ENCODE measurements around the gene ZNF462.

The ZNF462 gene

DNA sequence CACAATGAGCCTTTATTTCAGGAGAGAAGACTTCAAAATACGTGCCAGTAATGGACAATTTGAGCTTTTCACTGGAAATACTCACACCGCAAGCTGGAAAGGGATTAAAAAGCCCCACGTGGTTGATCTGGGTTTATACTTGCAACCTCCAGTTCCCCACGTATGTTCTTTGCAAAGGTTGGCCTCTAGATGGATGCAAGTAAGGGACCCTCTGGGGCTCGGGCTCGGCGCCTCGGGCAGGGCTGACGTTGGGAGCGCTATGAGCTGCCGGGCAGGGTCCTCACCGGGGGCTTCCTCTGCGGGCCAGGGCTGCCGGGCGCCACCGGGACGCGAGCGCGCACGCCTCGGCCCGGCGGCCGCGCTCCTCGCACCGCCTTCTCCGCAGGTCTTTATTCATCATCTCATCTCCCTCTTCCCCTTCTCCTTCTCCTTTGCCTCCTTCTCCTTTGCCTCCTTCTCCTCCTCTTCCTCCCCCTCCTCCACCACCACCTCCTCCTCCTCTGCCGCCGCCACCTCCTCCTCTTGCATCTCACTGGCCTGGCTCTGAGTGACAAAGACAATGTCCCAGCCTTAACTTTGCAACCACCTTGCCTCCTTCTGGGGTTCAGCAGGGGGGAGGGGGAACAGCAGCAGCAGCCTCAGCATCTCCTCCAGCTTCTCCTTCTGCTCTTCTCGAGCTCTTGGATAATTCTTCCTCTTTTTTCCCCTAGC, 701 bp upstream of the ZNF462 start:
- no peak for DNase-seq (ENCODE audit: low spot score)

DNA sequence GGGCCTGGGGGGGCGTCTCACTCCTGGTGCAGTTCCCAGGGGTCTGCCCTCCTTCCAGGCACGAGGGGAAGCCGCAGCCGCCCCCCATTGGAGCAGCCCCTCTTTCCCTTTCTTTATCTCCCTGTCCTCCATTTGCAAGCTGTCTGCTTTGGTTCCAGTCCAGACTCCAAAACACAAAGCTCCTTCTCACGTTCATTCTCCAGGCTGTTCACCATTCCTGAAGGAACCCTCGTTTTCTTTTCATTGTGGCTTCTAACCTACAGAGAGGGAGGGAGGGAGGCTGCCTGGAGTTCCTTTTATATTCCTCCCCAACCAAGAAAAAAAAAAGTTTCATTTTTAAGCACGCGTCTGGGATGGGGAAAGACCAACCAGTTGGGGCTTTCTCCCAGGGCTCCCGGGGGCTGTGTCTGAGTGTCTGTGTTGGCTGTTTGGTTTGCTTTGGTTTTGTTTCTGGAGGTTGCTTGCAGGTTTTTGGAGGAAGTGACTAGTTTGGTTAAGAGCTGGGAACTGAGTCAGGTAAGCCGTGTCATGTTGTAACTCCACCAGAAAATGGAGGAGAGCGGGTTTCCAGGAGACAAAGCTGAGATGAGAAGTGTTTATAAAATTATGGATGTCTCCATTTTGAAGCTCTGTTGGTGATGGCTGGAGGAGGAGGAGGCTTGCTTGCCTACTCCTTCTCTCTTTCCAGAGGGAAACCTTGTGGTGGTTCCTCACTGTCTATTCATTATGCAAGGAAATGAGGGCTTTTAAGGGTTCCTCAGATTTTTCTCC, 1.6 kb downstream of the ZNF462 start:
- DNase-seq (ENCODE audit: low spot score): no peak

DNA sequence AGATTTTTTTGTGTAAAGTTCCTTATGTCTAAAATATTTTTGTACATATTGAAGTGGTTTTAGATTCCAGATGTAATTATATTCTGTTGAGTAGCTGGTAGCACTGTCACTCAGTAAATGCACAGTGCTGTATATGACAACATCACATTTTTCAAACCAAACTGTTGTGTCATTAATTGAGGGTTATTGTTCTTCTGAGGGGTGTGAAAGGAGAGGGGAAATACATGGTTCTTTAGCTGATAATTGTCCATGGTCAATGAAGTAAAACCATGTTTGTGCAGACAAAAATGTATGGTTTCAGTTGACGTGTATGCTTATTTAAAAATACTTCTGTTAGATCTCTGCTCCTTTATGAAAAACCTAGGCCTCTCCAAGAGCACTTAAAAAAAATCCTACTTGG, 3.3 kb downstream of the ZNF462 start:
- DNase-seq (ENCODE audit: low spot score): no peak

DNA sequence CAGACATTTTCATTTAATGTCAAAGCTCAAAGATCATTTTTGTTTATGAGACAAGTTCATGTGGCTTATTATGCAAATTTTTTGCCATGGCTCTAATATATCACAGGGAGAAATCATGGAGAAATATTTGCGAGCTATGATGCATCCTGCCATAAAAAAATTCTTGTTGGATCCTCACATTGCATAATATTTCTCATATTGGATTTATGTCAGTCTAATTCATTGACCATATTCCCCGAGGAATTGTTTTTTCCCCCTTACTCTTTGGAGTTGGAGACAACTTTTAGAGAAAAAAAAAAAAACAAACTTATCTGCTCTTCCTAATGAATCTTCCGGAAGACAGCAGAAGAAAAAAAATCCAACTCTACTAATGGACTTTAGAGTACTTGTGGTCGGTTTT, 4.3 kb downstream of the ZNF462 start:
- DNase-seq (ENCODE audit: low spot score): no peak

DNA sequence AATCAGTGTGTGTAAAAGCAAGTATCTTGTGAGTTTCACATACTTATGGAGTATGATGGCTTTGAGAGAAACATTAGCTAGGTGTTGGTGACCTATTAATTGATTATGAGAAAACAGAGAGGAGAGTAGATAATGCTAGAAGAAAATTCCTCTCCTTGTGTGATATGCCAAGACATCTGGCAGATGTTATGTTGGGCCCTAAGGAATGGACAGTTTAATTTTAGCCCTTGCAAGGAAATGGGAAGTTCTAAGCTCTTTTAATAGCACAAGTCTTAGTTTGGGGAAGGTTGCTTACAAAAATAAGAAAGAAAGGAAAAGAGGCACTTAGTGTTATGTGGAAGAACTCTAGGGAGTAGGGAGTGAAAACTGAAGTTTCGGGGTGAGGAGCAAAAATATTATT, 5.1 kb downstream of the ZNF462 start:
- no peak for DNase-seq (ENCODE audit: low spot score)

DNA sequence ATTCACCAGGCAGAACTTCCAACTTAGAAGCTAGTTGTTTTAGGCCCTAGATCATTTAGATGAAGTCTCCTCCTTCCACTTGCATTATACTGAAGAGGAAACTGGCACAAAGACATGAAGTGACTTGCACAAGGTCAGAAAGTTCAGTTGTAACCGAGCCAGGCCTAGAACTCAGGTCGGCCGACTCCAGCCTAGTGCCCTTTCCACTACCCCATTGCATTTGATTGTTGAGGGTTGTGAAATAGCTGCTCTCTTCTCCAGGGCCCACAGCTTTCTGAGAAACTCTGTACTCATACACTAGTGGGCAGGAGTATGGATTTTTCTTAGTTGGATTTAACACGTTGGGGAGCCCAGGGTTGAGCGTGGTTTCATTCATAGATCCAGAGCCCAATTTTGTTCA, 5.6 kb downstream of the ZNF462 start:
- DNase-seq (ENCODE audit: low spot score): no peak

DNA sequence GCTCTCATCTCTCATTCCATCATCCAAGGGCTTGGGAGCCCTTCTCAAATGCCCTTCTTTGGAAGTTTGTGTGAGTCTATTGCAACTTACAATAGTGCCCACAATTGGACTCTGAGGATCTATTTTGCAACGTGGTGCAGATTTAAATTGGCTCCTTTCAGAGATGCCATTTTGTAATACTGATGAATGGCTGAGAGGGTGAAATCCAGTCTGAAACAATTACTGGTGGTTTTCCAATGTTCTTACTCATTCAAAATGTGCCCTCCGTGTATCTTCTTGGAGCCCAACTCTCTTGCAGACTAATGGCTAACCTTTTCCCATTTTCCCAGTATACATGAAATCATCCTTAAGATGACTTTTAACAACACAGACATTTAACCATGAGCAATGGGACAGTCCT, 6.1 kb downstream of the ZNF462 start:
- DNase-seq (ENCODE audit: low spot score): no peak

DNA sequence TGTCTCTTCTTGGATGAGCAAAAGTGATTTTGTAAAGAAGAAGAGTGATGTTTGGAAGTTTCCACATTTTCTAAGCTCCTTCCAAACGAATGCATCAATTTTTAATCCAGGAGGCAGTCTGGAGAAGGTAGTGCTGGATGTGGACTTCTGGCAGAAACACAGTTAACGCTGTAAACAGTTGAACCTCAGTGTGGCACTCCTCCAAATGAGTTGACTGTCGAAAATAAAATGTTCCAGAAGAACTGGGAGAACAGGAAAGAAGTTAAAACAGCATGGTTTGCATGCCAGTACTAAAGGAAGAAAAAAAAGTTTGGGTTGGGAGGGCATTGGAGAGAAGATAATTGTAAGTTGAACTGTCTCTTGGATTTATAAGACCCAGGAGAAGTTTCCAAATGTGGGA, 6.5 kb downstream of the ZNF462 start:
- no peak for DNase-seq (ENCODE audit: low spot score)

DNA sequence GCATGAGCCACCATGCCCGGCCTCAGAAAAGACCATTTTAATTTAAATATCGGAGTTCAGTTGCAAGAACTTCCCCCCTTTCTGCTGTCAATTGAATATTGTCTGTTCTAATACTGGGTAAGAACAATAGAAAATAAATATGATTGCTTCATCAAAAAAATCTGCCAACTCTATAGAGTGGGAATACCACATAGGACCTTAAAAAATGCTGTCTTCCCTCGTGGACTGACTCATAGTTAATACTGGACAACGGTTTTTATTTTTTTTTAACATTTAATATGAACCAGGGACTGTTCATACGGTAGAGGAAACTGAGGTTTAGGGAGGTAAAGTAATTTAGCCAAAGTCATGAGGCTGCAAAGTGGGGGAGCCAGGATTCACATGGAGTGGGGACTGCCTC, 9.7 kb downstream of the ZNF462 start:
- no peak for DNase-seq (ENCODE audit: low spot score)

DNA sequence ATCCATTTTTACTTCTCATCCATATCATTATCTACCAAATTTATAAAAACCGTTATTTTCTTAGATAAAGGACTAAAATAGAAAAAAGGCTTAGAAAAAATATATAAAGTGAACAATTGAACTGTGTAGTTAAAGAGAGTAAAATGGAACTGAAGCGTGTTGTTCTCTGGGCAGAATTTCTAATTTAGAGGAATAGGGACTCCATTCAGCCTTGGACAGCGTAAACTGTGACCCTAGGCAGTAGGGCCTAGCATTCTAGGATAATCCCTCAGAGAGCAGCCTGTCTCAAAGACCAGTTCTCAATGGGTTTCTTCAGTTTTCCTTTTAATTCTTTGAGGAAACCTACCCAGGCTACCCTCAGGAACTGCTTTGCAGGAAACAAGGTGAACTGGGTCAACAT, 11.1 kb downstream of the ZNF462 start:
- DNase-seq (ENCODE audit: low spot score): no peak

DNA sequence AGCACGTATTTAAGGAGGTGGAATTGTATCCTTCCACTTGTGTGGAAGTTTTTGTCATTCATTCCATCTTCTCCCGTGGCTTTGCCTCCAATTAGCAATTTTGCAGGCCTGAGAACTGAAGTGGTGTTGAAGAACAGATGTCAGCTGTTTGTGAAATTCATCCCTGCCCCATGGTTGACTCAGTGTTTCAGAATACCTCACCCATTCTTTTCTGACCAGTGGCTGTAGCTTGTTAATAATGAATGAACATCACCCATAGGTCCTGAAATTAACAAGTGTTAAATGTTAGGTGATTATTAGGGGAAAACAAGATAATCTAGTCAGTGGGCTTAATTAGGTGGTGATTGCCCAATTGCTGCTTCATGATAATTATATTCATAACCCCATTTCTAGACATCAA, 11.7 kb downstream of the ZNF462 start:
- no peak for DNase-seq (ENCODE audit: low spot score)

DNA sequence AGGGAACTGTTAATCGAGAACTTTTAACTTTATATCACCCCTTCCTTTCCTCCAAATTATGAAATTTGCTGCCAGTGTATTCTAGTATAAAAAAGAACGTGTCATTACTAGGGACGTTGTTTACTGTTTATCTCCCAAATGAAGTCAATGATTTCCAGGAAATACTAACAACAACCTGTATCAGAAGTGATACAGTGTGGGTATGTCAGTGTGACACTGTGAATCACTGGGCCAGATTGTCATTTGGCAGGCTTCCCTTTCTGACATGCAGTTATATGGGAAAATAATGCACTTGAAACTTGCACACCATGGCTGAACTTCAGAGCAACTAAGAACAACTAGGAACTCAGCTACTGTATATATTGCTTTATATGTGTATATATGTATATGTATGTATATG, 12.6 kb downstream of the ZNF462 start:
- DNase-seq (ENCODE audit: low spot score): no peak

DNA sequence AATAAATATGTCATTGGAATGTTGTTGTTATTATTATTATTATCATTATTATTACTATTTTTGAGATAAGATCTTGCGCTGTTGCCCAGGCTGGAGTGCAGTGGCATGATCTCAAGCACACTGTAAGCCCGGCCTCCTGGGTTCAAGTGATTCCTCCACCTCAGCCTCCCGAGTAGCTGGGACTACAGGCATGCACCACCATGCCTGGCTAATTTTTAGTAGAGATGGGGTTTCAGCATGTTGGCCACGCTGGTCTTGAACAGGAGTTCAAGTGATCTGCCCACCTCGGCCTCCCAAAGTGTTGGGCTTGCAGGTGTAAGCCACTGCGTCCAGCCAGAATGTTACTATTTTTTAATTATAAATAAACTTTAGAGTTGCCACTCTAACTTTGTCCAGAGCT, 14.4 kb downstream of the ZNF462 start:
- DNase-seq (ENCODE audit: low spot score): no peak

DNA sequence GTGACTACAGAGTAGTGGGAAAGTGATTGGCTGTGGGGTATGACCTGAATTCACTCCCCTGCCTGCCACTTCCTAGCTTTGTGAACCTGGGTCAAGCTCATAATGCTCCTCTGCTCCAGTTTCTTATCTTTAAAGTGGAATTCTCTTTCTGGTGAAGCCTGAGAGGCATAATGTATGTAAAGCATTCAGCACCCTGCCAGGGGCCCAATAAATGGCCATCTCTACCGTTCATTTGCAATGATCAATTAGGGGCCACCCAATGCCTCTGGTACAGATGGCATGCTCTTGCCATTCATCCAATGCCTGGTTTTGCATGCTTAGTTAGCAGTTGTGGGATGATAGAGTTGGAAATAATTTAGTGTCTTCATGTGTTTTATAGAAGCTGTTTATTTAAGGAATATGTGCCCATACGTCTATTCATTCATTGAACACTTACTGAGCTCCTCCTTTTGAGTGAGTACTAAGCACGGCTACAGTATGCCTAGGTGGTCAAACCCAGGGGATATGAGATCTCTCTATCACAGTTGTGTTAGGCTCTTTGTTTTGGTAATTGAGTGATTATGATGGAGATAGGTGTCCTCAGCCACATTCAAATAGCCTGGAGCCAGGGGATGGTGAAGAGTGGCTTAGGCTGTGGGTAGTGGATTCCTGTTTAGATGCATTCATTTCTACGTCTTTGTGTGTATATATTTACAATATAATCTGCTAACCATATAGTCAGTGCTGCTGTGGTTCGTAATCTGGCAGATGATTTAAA, 15.3 kb downstream of the ZNF462 start:
- DNase-seq (ENCODE audit: low spot score): no peak

DNA sequence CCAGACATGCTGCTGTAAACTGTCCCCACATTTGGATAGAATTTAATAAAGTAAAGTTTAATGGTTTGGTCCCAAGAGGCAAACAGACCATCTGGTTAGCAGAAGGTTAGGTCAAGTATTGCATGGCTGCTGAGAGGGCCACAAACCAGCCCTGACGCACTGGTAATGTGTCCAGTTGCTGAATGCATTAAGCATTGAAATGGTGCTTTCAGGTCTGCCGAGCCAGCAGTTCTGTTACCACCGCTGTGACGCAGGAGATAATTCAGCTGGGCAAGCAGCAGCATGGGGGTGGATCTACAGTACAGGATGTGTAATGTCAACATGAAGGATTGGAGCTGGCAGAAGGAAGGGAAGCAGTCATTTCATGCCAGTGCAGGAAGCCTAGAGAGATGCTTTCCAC, 16.0 kb downstream of the ZNF462 start:
- no peak for DNase-seq (ENCODE audit: low spot score)

DNA sequence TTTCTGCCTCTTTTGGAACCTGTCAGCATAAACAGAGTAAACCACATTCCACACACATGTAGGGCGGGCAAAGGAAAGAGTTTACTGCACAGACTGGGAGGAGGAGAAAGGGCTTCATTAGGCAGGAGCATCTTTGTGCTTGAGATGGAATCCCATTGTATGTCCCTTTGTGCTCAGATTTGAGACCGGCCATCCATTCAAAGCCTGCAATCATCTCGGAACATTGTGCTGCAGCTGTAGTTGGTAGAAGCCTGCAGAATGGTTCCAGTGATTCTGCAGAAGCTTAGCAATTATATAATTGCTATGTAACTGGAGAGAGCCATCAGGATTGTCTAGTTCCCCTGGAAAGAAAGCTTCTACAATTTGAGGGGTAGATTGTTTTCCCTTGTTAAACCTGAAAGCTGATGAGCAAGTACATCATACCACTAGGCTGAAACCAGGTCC, 16.5 kb downstream of the ZNF462 start:
- no peak for DNase-seq (ENCODE audit: low spot score)

DNA sequence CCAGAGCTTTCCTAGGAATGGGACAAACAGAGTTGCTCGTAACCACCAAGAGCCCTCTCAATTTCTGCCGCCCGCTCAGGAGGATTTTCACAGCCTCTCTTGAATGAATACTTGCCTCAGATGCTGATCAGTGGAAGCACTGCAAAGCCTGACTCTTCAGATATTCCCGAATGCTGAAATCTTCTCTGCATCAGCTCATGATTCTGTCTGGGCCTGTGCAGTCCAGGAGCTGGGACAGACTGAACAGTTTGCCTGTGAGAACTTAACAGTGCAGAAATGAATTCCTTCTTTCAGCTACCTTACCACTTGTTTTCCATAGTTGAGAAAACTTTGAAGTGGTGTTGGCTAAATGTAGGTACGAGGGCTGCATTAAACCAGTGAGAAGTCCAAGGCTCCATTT, 17.1 kb downstream of the ZNF462 start:
- DNase-seq (ENCODE audit: low spot score): no peak

DNA sequence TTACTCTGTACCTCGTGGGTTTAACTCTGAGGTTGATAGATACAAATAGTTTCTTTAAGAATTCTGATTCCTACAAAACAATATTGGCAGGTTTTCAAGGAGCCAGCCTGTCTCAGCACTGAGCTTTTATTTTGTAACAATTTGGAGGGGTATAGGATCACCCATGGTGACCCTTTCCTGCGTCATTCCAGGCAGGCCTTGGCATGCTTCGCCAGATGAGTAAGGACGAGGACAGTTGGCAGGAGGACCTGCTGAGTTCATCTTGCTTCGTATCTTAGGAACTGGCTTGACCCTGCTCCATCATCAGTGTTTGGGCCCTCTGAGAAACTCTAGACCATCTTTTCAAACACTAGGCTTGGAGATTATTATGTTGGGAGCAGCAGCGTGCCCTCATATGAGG, 17.9 kb downstream of the ZNF462 start:
- DNase-seq (ENCODE audit: low spot score): no peak

DNA sequence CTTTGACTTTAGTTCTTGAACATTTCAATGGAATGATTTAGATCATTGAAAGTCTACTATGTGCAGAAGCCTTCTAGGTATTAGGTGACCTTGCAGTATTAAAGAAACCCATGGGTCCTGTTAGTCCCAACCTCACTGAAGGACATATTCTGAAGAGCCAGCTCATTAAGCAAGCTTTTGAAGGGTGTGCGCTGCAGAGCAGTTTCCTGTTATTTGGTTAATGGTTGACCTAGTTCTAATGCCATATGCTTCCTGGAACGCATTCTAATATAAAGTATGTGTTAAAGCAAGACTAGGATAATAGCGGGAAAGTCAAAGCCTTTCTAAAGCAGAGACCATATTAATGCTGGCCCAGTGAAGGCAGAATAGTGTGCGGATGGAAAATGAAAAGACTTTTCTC, 20.1 kb downstream of the ZNF462 start:
- DNase-seq (ENCODE audit: low spot score): no peak

DNA sequence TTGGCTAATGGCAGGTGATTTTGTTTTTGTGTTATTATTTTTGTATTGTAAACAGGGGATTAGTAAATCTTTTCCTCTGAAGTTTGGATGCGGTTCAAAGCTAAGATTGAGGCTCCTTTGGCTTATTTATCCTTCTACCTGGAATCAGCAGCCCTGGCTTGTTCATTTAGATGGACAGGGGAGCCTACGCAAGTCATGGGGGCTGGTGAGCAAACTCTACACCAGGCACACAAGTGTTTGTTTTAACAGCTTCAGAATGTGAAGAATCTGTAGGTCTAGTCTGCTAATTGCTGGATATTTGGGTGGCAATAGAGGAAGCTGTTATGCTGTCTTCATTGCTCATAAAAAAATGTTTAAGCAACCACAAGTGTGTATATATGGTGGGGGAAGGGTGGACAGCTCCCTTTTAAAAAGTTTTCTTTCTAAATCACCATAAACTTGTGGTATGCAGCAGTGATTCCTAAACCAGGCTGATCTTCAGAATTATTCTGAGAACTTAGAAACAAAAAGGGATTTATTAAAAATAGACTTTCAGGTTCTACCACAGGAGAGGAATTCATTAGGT, 20.7 kb downstream of the ZNF462 start:
- no peak for DNase-seq (ENCODE audit: low spot score)

DNA sequence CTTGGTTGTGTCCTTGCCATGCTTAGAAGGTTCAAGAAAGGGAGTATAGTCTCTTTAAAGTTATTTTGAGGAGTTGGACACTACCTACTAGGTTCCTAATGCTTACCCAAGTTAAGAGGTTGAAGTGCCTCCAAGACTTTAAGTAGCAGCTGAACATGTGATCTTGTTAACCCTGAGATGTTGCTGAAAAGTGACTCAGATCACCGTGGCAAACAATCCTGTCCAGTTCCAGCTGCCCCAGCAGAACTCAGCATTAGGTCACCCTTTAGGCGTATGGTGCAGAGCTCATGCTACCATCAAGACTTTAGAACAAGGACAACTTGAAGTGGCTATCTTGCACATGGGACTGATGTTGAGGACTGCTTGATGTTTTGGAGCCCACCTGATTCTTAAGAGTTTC, 22.5 kb downstream of the ZNF462 start:
- DNase-seq (ENCODE audit: low spot score): no peak

DNA sequence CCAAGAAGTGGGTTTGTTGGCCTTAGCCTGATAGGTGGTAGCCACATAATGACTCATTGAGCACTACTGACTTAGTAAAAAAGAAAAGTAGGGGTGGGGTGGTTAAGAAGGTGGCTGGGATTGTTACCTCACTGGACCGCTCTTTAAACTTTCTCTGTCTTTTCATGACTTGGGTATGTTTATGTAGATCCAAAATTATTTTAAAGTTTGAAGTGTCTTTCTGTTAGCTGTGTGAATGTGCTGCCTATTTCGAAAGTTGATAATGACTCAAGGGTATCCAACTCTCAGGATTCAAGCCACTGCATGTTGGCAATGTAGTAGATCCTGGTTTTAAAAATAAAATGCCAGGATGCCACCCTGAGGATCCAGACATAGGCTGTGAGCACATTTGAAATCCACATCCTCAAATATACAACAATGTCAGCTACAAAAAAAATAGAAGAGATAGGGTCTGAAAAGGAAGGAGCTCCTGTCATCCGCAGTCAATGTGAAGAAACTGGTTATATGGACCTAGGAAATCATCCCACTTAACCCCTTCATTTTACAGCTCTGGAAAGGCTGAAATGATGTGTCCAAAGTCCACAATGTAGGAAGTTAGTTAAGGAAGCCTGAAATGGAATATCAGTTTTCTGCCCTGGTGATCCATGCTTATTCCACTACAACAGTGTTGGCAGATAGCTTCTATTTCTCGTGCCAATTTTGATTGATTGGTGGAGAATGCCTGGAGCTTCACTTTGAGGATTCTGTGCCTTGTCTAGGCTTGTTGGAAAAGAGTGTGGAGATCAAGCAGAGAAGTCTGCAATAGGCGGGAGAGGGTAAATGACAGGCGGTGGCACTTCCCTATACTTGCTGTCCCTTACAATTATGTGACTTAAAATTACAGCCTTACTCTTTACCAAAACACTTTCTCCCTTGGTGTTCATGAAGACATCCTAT, 23.4 kb downstream of the ZNF462 start:
- no peak for DNase-seq (ENCODE audit: low spot score)
